H1 (cell line): ENCODE measurements around the gene PCNA. TPM values are rescaled to one million over a fixed set of nuclear protein-coding genes. Genes with fewer than 3 reads are reported as not detected.

ENCODE experiments used
- RXRA ChIP-seq: IDR thresholded peaks from 2 replicates; pipeline ENCODE4 v1.6.1; 2011; ENCODE audit warnings: low read depth, mild to moderate bottlenecking, low read length, moderate library complexity; ENCODE audit not compliant: insufficient read depth
- TCF12 ChIP-seq: IDR thresholded peaks from 2 replicates; pipeline ENCODE4 v1.6.1; 2011; ENCODE audit warnings: low read depth, mild to moderate bottlenecking, low read length
- polyA plus RNA-seq, 7 experiments: library from polyadenylated mRNA; depleted of rRNA in 3 of 7; stranded (reverse) in 5 of 7; unstranded in 2 of 7; fragments of >200 nt in 5 of 7; fragments of 200-250 nt in 2 of 7; gene quantifications; 1 replicate in 5 of 7; 2 replicates in 1 of 7; 4 replicates in 1 of 7; pipeline versions ENCODE4 v1.2.1 to v1.2.3, GENCODE V29; 2011 to 2013; ENCODE audit warnings: missing spikeins in 2 of 7, mixed read lengths in 2 of 7
- total RNA-seq: library from RNA; stranded (reverse); fragmentation: NEBNext Ultra II Directional; extraction: Animal tissue kit (Norgen Biotek cat#: 25700); gene quantifications from 2 replicates; pipeline ENCODE4 v1.2.1, GENCODE V29; 2021
- TF ChIP-seq, protein P1 (sequence below), 3 experiments: IDR thresholded peaks; 1 replicate in 2 of 3; 2 replicates in 1 of 3; pipeline versions ENCODE4 v1.5.1 to v1.6.1; 2011; ENCODE audit warnings: low read length in 3 of 3, mild to moderate bottlenecking in 3 of 3, inconsistent platforms in 2 of 3, low read depth in 1 of 3, moderate library complexity in 1 of 3; ENCODE audit not compliant: insufficient read depth in 1 of 3; ENCODE audit errors: control extremely low read depth in 1 of 3

Gene PCNA
- total and polyA plus RNA-seq, 2 of the 8 experiments (the other 6 are each of a cell fraction or from before 2014, with no cell fraction given): 290 to 737 TPM

- TF ChIP-seq, protein P1, sequence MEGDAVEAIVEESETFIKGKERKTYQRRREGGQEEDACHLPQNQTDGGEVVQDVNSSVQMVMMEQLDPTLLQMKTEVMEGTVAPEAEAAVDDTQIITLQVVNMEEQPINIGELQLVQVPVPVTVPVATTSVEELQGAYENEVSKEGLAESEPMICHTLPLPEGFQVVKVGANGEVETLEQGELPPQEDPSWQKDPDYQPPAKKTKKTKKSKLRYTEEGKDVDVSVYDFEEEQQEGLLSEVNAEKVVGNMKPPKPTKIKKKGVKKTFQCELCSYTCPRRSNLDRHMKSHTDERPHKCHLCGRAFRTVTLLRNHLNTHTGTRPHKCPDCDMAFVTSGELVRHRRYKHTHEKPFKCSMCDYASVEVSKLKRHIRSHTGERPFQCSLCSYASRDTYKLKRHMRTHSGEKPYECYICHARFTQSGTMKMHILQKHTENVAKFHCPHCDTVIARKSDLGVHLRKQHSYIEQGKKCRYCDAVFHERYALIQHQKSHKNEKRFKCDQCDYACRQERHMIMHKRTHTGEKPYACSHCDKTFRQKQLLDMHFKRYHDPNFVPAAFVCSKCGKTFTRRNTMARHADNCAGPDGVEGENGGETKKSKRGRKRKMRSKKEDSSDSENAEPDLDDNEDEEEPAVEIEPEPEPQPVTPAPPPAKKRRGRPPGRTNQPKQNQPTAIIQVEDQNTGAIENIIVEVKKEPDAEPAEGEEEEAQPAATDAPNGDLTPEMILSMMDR (IDR thresholded peaks at IDR 0.05; ENCODE audit: control extremely low read depth in 1 of 3, insufficient read depth in 1 of 3, low read depth in 1 of 3, low read length in 3 of 3): no peak
- TF ChIP-seq RXRA: no peak
- TF ChIP-seq TCF12: no peak
Measured at GRCh38 chr20:5080384-5080877, 39.3 kb downstream of the PCNA start (continued).
